GM19351 (cell line): ENCODE data around the gene ARNT2.

Source experiments
- ATAC-seq: cut with Tn5 transposase; IDR thresholded peaks from one replicate; pipeline ENCODE4 v1.9.1; 2021; ENCODE audit warnings: mild to moderate bottlenecking, moderate library complexity; ENCODE audit not compliant: unreplicated experiment

The ARNT2 gene

GRCh38 chr15:80568298-80568697 lies 164.1 kb downstream of the ARNT2 start:
- no peak for ATAC-seq

GRCh38 chr15:80568876-80569605 lies 164.9 kb downstream of the ARNT2 start:
- ATAC-seq = no peak

GRCh38 chr15:80569656-80570055 lies 165.5 kb downstream of the ARNT2 start:
- no peak for ATAC-seq

GRCh38 chr15:80570553-80570952 lies 166.4 kb downstream of the ARNT2 start:
- ATAC-seq = no peak

GRCh38 chr15:80572337-80572736 lies 168.2 kb downstream of the ARNT2 start:
- no peak for ATAC-seq

- ATAC-seq = no peak
Observed at GRCh38 chr15:80573606-80574005, 169.4 kb downstream of the ARNT2 start.

- no peak for ATAC-seq
Observed at GRCh38 chr15:80574590-80574989, 170.4 kb downstream of the ARNT2 start.

GRCh38 chr15:80576519-80577090 lies 172.4 kb downstream of the ARNT2 start:
- ATAC-seq = no peak

- no peak for ATAC-seq
Observed at GRCh38 chr15:80577552-80578205, 173.5 kb downstream of the ARNT2 start.

GRCh38 chr15:80578206-80578595 lies 174.0 kb downstream of the ARNT2 start:
- ATAC-seq = no peak

- ATAC-seq = no peak
Observed at GRCh38 chr15:80578871-80579270, 174.7 kb downstream of the ARNT2 start.

GRCh38 chr15:80579611-80580010 lies 175.4 kb downstream of the ARNT2 start:
- no peak for ATAC-seq

GRCh38 chr15:80580106-80580505 lies 175.9 kb downstream of the ARNT2 start:
- ATAC-seq = no peak

- no peak for ATAC-seq
Observed at GRCh38 chr15:80580536-80581260, 176.5 kb downstream of the ARNT2 start.

GRCh38 chr15:80581976-80582375 lies 177.8 kb downstream of the ARNT2 start:
- no peak for ATAC-seq

GRCh38 chr15:80582816-80583423 lies 178.7 kb downstream of the ARNT2 start:
- no peak for ATAC-seq

GRCh38 chr15:80584561-80584964 lies 180.4 kb downstream of the ARNT2 start:
- ATAC-seq = no peak

GRCh38 chr15:80584973-80585525 lies 180.9 kb downstream of the ARNT2 start:
- peak; percentile 51 for ATAC-seq

- ATAC-seq = no peak
Observed at GRCh38 chr15:80585544-80586018, 181.4 kb downstream of the ARNT2 start.

GRCh38 chr15:80586161-80586560 lies 182.0 kb downstream of the ARNT2 start:
- ATAC-seq = no peak

- ATAC-seq = no peak
Observed at GRCh38 chr15:80587007-80587406, 182.8 kb downstream of the ARNT2 start.
